Metanephros (tissue), 2 donors: Measurements from ENCODE around the gene VPS26C. TPM values are rescaled to one million over a fixed set of nuclear protein-coding genes. Genes with fewer than 3 reads are reported as not detected.

Source experiments
- small RNA-seq: library from RNA; depleted of rRNA; stranded (forward); fragments of <200 nt; gene quantifications from one replicate; pipeline ENCODE3, GENCODE V24; 2014; ENCODE audit warnings: low replicate concordance
- total RNA-seq: library from RNA; depleted of rRNA; stranded (reverse); fragments of >200 nt; gene quantifications from one replicate; pipeline ENCODE4 v1.2.3, GENCODE V29; 2014

Gene VPS26C
- 45.5 TPM for total RNA-seq

DNA sequence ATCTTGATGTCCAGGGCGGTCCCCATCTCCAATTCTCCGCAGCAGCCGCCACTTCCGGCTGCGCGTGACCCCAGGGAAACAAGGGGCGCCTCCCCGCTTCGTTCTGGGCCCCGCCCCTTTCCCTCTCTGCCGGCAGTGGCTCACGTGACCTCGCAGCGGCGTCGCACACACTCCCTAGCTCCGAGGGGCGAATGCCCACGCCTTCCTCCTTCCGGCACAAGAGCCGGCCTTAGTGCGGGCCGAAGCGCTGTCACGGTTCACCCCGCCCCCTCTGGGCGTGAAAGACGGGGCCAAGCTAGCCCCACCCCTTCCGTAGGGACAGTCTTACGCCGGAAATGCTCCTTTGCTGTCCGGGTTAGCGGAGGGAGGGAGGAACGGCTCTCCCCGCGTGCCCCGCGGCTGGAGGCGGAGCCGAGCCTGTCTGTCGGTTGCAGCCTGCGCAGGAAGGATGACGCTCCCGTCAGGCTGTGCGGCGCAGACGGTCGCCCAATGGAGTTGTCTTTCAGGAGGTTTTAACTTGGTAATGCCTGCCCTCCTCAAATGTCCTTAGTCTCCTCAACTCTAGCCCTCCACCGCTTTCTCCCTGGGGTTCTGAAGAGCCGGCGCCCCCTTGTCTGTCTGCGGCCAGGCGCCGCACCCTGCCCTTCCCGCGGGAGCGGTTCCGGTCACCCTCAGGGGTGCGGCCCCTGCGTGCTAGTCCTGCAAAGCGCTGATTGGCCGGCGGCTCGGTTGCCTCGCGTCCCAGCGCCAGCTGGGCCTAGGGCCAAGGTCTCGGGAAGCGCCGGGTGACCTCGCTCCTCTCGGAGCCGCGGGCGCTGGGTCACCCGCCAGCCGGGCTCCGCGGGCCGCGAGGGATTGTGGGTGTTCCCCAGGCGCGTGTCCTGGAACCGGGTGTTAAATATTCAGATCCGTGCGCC lies at the start of gene VPS26C:
Gene VPS26C, minus strand, starts transcription at position 66 of the 917 bp plus-strand sequence. Its CDS starts 40 bp downstream, at position 26.

Small RNA genes within 50 kb of the gene (small RNA-seq; reads per million reads assigned to genes)
- gene RN7SL678P: not detected

Other genes starting within 250 kb of the VPS26C start
- 20.6 TPM for gene PIGP, start 194.3 kb downstream of the VPS26C start, total RNA-seq
- 230 TPM for gene TTC3, start 194.1 kb downstream of the VPS26C start, total RNA-seq
- 115 TPM for gene DYRK1A, start 99.4 kb upstream of the VPS26C start, total RNA-seq